Activated CD4-positive, alpha-beta T cell treated with anti-CD3 and anti-CD28 coated beads for 24 hours (primary cell): ENCODE data around the gene BDKRB2.

ENCODE experiments used
- DNase-seq, 2 donors: peaks; one replicate each; pipeline ENCODE4 v3.0.0-alpha.2; 2020; ENCODE audit warnings: low read depth in 2 of 2

BDKRB2 gene

DNA sequence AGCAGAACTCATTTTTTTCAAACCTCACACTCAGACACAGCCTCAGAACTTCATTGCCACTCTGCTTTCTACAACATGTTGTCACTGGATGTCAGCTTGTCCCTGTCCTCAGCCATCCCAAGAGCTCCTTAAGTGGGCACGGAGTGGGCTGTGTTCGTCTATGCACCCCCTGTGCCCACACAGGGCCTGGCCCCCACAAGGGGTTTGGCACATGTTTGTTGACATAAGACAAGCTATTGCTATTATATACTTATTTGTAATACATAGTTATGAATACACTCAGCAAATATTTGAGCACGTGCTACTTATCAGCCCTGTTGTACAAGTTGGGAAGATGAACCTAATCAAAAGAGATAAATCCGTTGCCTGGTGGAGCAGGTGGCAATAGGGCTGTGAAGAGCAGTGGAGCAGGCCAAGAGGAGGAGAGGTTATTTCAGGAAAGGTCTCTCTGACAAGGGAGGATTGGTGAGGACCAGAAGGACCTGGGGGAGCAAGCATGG lies 47.1 kb downstream of the BDKRB2 start:
- DNase-seq, result no peak

GRCh38 chr14:96252323-96252998 lies 47.8 kb downstream of the BDKRB2 start:
- no peak for DNase-seq

DNA sequence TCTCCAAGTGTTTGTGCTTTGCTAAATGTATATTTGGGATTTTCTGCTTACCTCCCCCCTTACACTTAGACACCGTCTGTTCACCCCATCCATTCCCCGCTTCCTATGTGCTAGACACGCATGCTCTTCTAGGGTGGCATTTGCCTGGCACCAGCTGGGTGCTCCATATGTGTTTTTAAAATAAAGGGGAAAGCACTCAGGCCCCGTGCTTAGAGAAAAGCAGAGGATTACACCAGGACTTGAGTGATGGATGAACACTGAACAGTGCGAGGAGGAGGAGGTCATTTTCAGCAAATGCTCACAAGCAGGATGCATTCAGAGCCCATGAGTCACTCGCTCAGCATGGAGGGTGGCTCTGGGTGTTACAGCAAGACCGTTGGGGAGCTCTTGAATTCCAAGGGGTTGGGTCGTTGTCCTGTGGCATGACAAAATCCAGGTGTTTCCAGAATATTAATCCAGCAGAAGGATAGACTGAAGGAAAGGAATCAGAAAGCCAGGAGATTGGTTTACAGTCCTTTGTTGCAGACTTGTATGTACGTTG lies 48.4 kb downstream of the BDKRB2 start:
- DNase-seq, result no peak

DNA sequence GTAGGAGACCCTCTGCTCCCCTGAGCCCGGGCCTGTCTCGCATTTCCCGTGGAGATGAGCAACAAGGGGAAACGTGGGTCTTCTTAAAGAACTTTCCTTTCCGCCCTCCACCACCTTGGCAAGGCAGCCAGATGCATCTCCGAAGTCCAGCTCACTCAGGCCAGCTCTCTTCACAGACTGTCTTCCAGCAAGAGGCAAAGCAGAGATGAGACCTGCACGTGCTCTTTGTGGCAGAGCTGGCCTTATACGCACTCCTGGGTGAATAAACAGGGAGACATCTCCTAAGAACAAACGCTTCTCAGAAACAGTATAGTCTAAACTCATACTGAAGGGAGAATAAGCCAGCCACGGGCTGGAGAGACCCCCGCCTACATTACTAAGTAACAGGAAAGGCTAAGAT lies 50.0 kb downstream of the BDKRB2 start:
- no peak for DNase-seq

DNA sequence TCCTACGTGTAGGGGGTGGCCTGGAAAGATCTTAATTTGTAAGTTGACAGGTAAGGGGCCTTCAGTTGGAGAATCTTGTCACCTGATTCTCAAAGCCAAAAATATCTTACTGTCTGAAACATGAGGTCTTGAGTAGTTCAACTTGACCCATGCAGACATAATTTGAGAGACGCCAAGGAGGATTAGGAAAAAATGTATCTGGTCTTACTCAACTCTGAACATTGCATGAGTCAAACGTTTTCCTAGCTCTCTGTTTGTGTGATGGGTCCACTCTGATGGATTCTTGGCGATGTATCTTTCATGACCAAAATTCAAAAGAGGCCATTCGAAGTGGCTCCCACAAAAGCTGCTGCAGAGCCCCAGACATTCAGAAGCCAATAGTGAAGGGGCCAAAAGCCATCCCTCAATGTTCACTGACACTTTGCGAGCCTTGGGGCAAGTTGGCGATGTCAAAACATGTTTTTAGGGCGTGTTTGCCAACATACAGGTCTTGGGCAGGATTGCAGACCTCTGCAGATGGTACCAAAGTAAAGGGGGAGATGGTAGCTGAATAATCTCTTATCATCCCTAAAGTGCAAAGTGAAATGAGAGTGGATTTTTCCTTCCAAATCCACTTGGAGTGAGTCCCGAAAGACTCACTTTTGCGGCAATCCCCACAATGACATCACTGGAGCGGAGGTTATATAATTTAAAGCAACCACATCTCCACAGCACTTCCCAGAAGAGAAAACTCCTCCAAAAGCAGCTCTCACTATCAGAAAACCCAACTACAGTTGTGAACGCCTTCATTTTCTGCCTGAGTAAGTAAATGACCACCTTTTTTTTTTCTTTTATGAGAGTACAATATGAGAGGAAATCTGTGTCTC lies 51.1 kb downstream of the BDKRB2 start, which contains the start of gene BDKRB1:
TSS of gene BDKRB1 (plus strand) at position 710 of the 866 bp plus-strand sequence. CDS start 7,473 bp downstream, outside the sequence.
- DNase-seq, result no peak

- no peak for DNase-seq
These were observed 51.8 kb downstream of the BDKRB2 start for GRCh38 chr14:96256407-96256806.

DNA sequence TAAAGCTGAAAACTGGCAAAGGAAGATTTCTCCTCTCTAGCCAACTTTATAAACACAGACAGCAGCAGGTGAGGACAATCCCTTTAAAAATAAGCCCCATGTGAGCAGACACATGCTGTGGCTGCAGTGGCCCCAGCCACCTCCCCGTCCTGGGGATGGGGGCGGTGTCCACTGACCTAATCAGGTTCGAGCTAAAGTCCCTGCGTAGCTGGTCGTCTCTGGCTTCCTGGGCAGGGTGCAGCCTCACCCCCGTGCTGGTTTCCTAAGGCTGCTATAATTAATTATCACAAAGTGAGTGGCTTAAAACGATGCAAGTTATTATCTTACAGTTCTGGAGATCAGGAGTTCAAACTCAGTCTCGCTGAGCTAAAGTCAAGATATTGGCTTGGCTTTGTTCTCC lies 52.4 kb downstream of the BDKRB2 start:
- DNase-seq, result no peak

GRCh38 chr14:96257900-96258299 lies 53.3 kb downstream of the BDKRB2 start:
- DNase-seq, result no peak

GRCh38 chr14:96260341-96260821 lies 55.7 kb downstream of the BDKRB2 start:
- DNase-seq, result no peak

- DNase-seq, result no peak
These were observed 56.4 kb downstream of the BDKRB2 start for GRCh38 chr14:96261053-96261452.

GRCh38 chr14:96261772-96262655 lies 57.4 kb downstream of the BDKRB2 start:
- DNase-seq, result no peak

DNA sequence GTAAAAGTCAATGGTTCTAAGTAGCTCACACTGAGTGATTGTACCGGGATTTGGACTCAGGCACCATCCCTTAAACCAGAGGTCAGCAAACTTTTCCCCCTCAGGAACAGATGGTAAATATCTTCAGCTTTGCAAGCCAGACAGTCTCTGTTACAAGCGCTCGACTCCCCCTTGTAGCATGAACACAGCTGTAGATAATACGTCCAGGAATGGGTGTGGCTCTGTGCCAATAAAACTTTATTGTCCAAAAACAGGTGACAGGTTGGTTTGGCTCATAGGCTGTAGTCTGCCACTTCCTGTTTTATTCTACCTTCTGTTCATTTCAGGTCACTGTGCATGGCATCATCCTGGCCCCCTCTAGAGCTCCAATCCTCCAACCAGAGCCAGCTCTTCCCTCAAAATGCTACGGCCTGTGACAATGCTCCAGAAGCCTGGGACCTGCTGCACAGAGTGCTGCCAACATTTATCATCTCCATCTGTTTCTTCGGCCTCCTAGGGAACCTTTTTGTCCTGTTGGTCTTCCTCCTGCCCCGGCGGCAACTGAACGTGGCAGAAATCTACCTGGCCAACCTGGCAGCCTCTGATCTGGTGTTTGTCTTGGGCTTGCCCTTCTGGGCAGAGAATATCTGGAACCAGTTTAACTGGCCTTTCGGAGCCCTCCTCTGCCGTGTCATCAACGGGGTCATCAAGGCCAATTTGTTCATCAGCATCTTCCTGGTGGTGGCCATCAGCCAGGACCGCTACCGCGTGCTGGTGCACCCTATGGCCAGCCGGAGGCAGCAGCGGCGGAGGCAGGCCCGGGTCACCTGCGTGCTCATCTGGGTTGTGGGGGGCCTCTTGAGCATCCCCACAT lies 58.9 kb downstream of the BDKRB2 start:
- no peak for DNase-seq

GRCh38 chr14:96264200-96264553 lies 59.5 kb downstream of the BDKRB2 start:
- DNase-seq, result no peak

DNA sequence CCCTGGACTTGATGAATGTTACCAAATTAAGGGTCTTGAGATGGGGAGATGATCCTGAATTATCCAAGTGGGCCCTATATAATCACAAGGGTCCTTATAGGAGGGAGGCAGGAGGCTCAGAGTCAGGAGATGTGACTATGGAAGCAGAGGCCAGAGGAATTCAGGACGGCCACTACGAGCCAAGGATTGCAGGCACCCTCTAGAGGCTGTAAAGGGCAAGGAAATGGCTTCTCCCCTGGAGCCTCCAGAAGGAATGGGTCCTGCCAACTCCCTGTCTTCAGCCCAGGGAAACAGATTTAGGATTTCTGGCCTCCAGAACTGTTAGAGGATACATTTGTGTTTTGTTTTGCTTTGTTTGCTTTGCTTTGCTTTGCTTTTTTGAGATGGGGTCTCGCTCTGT lies 60.2 kb downstream of the BDKRB2 start:
- DNase-seq, result no peak

DNA sequence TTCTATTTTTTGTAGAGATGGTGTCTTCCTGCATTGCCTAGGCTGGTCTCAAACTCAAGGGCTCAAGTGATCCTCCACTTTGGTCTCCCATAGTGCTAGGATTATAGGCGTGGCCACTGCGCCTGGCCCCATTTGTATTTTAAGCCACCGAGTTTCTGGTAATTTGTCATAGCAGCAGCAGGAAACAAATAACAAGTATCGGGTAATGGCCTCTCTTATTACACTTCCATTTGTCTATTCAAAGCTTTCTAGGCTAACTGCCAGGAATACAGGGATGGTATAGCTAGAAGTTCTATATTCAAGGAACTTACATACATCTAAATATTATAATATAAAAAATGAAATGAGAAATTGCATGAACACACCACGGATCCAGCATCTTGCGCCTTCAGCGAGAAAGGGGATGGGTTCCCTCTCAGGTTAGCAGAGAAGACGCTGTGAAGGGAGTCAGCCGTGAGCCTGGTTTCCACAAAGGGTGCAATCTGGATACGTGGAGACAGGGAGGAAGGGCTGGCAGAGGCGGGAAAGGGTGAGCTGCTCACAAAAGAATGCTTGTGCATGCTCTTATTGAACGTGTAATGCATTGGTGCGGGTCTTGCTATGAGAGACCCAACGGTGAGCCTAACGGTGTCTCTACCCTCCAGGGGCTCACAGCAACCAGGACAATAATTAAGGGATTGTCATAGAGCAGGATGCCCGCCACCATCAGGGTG lies 60.9 kb downstream of the BDKRB2 start:
- DNase-seq, result no peak

DNA sequence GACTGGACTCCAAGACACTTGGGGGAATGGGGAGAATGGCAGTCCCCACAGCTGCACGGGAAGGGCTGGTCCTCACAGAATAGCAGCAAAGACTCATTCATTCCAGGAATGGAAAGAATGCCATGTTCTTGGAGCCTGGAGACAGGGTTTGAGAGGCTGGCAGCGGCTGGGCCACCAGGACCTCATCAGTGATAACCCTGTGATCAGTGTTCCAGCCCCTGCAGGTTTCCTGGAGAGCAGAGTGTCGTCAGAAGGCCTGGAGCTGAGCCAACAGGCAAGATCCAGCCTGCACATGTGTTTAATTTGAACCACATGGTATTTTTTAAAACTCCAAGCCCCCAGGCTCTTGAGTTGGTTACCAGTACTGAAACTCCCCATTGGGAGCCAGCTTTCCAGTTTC lies 62.7 kb downstream of the BDKRB2 start:
- DNase-seq, result no peak

DNA sequence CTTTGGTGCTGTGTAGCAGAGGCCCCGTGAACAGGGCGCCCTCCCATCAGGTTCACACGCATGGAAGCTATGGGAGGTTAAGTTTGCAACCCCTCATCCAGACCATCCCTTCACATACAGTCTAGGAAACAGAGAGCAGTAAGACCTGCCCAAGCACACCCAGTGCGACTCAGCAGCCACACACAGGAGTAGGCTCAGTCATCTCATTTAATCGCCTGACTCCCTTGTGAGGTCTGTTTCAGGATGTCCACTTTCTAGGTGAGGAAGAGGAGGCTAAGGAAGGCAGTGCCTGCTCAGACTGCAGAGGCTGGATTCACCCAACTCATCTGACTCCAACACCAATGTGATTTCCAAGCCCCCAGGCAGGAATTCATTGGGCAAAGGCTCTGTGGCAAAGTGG lies 63.3 kb downstream of the BDKRB2 start:
- no peak for DNase-seq

GRCh38 chr14:96268431-96269358 lies 64.1 kb downstream of the BDKRB2 start:
- DNase-seq, result no peak

- DNase-seq, result no peak
These were observed 64.7 kb downstream of the BDKRB2 start for GRCh38 chr14:96269359-96269710.
